ENCODE results near the gene GOLM1.

GOLM1 gene

DNA sequence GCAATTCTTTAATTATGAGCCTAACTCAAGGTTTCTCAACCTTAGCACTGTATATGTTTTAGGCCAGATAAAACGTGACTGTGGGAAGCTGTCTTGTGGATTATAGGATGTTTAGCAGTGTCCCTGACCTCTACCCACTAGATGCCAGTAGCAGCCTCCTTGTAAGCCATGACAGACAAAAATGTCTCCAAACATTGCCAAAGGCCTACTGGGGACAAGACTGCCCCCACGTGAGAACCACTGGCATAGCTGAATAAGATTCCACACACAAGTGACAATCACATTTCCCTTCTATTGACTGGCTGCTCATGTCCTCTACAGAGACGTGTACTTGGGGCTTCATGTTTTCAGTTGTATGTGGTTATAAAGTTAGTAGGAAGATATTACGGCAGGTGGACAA, 55.4 kb downstream of the GOLM1 start:
- TF ChIP-seq TCF12 (IDR thresholded peaks at IDR 0.05; ENCODE audit: low read depth), result no peak
- TF ChIP-seq RAD21 (IDR thresholded peaks at IDR 0.05; ENCODE audit: low read depth), result peak; percentile 36; the same call in 1 of the 2 replicates

GRCh38 chr9:86043586-86043985, 55.8 kb downstream of the GOLM1 start:
- TF ChIP-seq MAX (IDR thresholded peaks at IDR 0.05) (no peak), TAF1 (IDR thresholded peaks at IDR 0.05; ENCODE audit: low read depth) (no peak)

- TF ChIP-seq TCF12 (IDR thresholded peaks at IDR 0.05; ENCODE audit: low read depth), result no peak
- TF ChIP-seq NFIC (IDR thresholded peaks at IDR 0.05), result no peak
- no peak for TF ChIP-seq MAX (IDR thresholded peaks at IDR 0.05)
- no peak for TF ChIP-seq REST (IDR thresholded peaks at IDR 0.05; ENCODE audit: low read depth)
- no peak for TF ChIP-seq FOXM1 (IDR thresholded peaks at IDR 0.05; ENCODE audit: borderline replicate concordance, low read depth)
These were observed 57.0 kb downstream of the GOLM1 start for GRCh38 chr9:86042199-86042978.

GRCh38 chr9:86041311-86041741, 58.0 kb downstream of the GOLM1 start:
- no peak for TF ChIP-seq YY1 (IDR thresholded peaks at IDR 0.05; ENCODE audit: low read depth)
- TF ChIP-seq TEAD4 (IDR thresholded peaks at IDR 0.05), result no peak
- TF ChIP-seq TCF12 (IDR thresholded peaks at IDR 0.05; ENCODE audit: low read depth), result no peak
- TF ChIP-seq EP300 (IDR thresholded peaks at IDR 0.05; ENCODE audit: borderline replicate concordance), result no peak
- TF ChIP-seq CREB1 (IDR thresholded peaks at IDR 0.05; ENCODE audit: low read depth), result no peak
- TF ChIP-seq FOXM1 (IDR thresholded peaks at IDR 0.05; ENCODE audit: borderline replicate concordance, low read depth), result no peak
- TF ChIP-seq REST (IDR thresholded peaks at IDR 0.05; ENCODE audit: low read depth), result no peak
- TF ChIP-seq RAD21 (IDR thresholded peaks at IDR 0.05; ENCODE audit: low read depth), result no peak
- TF ChIP-seq NFIC (IDR thresholded peaks at IDR 0.05), result no peak
- TF ChIP-seq TAF1 (IDR thresholded peaks at IDR 0.05; ENCODE audit: low read depth), result no peak
- no peak for TF ChIP-seq CEBPB (IDR thresholded peaks at IDR 0.05)
- no peak for TF ChIP-seq MAX (IDR thresholded peaks at IDR 0.05)
- no peak for TF ChIP-seq EGR1 (IDR thresholded peaks at IDR 0.05)
- TF ChIP-seq ZBTB7A (IDR thresholded peaks at IDR 0.05; ENCODE audit: low read depth), result no peak

- TF ChIP-seq MAX (IDR thresholded peaks at IDR 0.05) (no peak), USF1 (IDR thresholded peaks at IDR 0.05) (no peak), CEBPB (IDR thresholded peaks at IDR 0.05) (no peak), ZBTB7A (IDR thresholded peaks at IDR 0.05; ENCODE audit: low read depth) (no peak), REST (IDR thresholded peaks at IDR 0.05; ENCODE audit: low read depth) (no peak), TEAD4 (IDR thresholded peaks at IDR 0.05) (no peak)
These were observed 58.5 kb downstream of the GOLM1 start for GRCh38 chr9:86040861-86041155.

All from Ishikawa (cell line).